Left ventricle myocardium inferior (tissue), 1 donor: ENCODE measurements around the gene ALG9. TPM values are rescaled to one million over a fixed set of nuclear protein-coding genes. Genes with fewer than 3 reads are reported as not detected.
A peak's percentile ranks its signal among the peaks of the same experiment; 100 is the strongest.

Experiments used
- DNase-seq: peaks from one replicate; pipeline ENCODE4 v3.0.0-alpha.2; 2020
- H3K27ac ChIP-seq: fragments of 200-600 bp; replicated peaks from 2 replicates; pipeline ENCODE4 v1.8.0; 2021
- H3K27me3 ChIP-seq: fragments of 200-600 bp; 2 replicates; pipeline ENCODE4 v1.8.0; 2021; ENCODE audit warnings: low read depth
- H3K36me3 ChIP-seq: fragments of 200-600 bp; 2 replicates; pipeline ENCODE4 v1.8.0; 2021
- H3K4me1 ChIP-seq: fragments of 200-600 bp; 2 replicates; pipeline ENCODE4 v1.8.0; 2021
- H3K4me3 ChIP-seq: fragments of 200-600 bp; 2 replicates; pipeline ENCODE4 v1.8.0; 2021; ENCODE audit warnings: mild to moderate bottlenecking, moderate library complexity
- H3K9me3 ChIP-seq: fragments of 200-600 bp; replicated peaks from 2 replicates; pipeline ENCODE4 v1.8.0; 2021
- intact Hi-C: fragments of 100-400 bp; cut with micrococcal nuclease; formaldehyde crosslinking; loops from one replicate; pipeline ENCODE4 v1.11.0; 2022
- total RNA-seq: library from RNA; stranded (reverse); fragmentation: NEBNext Ultra II Directional; extraction: Animal tissue kit (Norgen Biotek cat#: 25700); gene quantifications from one replicate; pipeline ENCODE4 v1.2.1, GENCODE V29; 2021
- TF ChIP-seq, protein P1 (sequence below): fragments of 200-600 bp; IDR thresholded peaks from 2 replicates; pipeline ENCODE4 v1.8.0; 2021; ENCODE audit warnings: antibody characterized with exemption, mild to moderate bottlenecking, borderline replicate concordance
- donor health status: DM: no; HTN: yes; CAD: no; lungs with severe emphysema.

The ALG9 gene
- total RNA-seq, 1 donor from 2014 or later: 14.4 TPM

DNA sequence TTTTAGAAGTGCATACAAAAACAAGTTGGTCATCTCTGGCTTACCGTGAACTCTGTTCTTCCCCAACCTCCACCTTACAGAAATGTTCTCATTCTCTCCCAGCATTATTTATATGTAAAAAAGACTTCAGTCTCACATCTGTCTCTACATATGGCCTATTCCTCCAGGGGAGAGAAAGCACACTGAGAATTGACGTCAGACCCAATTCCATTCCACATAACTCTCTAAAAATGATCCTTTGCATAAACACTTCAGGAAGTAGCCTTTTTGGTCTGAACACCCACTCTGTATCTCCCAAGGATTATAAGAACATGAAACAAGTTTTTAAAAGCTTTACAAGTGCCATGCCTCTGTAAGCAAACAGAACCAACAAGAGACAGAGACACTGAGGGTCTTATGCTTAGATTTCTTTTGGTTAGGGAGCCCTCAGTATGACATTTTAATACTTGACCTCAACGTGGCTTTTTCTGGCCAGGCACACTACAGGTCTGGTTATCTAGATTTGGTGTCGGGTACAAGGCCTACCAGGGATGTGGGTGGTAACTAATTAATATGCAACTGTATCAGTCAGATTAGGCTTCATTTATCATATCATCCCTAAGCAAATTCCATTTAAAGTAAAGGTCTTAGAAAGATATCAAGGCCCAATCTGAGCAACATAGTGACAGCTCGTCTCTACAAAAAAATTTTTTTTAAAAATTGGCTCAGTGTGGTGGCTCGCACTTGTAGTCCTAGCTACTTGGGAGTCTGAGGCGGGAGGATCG, 56.6 kb downstream of the ALG9 start:
- TF ChIP-seq, protein P1, sequence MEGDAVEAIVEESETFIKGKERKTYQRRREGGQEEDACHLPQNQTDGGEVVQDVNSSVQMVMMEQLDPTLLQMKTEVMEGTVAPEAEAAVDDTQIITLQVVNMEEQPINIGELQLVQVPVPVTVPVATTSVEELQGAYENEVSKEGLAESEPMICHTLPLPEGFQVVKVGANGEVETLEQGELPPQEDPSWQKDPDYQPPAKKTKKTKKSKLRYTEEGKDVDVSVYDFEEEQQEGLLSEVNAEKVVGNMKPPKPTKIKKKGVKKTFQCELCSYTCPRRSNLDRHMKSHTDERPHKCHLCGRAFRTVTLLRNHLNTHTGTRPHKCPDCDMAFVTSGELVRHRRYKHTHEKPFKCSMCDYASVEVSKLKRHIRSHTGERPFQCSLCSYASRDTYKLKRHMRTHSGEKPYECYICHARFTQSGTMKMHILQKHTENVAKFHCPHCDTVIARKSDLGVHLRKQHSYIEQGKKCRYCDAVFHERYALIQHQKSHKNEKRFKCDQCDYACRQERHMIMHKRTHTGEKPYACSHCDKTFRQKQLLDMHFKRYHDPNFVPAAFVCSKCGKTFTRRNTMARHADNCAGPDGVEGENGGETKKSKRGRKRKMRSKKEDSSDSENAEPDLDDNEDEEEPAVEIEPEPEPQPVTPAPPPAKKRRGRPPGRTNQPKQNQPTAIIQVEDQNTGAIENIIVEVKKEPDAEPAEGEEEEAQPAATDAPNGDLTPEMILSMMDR: no peak
- Histone ChIP-seq H3K27ac (peak overlapping the region; percentile 29), H3K27me3 (no peaks in the 10 kb centered on the region), H3K4me3 (no peak overlapping the region), H3K9me3 (no peaks in the 10 kb centered on the region), H3K36me3 (no peaks in the 10 kb centered on the region), H3K4me1 (peaks cover 32% of the 10 kb centered on the region)
- no peak for DNase-seq
- intact Hi-C loops: no loop called here

DNA sequence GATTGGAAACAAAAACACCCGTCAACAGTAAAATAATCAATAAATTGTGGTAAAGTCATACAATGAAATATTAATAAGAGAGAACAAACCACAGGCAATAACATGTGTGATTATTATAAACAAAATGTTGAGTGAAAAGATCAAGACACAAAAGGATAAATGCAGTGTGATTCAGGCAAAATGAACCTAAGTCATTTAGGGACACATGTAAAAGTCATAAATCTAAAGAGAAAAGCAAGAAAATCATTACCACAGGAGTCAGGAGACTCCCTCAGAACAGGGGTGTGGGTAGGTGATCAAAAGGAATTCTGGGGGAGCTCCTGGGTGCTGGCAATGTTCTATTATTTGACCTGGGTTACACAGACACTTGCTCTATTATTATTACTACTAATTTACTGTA, 57.3 kb downstream of the ALG9 start:
- TF ChIP-seq, protein P1: no peak
- H3K9me3 ChIP-seq: no peaks in the 10 kb centered on the region
- H3K4me1 ChIP-seq: peaks cover 26% of the 10 kb centered on the region
- H3K36me3 ChIP-seq: no peaks in the 10 kb centered on the region
- H3K4me3 ChIP-seq: no peak overlapping the region
- intact Hi-C loops: no loop called here
- no peaks in the 10 kb centered on the region for H3K27me3 ChIP-seq
- H3K27ac ChIP-seq: peak overlapping the region; percentile 29
- DNase-seq: no peak

DNA sequence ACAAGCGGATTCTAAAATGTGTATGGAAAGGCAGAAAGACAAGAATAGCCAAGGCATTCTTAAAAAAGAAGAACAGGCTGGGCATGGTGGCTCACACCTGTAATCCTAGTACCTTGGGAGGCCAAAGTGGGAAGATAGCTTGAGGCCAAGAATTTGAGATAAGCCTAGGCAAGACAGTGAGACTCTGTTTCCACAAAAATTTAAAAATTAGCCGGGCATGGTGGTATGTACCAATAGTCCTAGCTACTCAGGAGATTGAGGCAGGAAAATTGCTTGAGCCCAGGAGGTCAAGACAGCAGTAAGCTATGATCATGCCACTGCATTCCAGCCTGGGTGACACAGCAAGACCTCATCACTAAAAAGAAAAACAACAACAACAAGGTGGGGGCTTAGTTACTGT, 59.2 kb downstream of the ALG9 start:
- H3K27me3 ChIP-seq: no peaks in the 10 kb centered on the region
- TF ChIP-seq, protein P1: no peak
- no peaks in the 10 kb centered on the region for H3K9me3 ChIP-seq
- no peak overlapping the region for H3K4me3 ChIP-seq
- peaks cover 14% of the 10 kb centered on the region for H3K36me3 ChIP-seq
- H3K27ac ChIP-seq: no peak overlapping the region
- DNase-seq: no peak
- intact Hi-C loops: no loop called here
- H3K4me1 ChIP-seq: peaks cover 32% of the 10 kb centered on the region

DNA sequence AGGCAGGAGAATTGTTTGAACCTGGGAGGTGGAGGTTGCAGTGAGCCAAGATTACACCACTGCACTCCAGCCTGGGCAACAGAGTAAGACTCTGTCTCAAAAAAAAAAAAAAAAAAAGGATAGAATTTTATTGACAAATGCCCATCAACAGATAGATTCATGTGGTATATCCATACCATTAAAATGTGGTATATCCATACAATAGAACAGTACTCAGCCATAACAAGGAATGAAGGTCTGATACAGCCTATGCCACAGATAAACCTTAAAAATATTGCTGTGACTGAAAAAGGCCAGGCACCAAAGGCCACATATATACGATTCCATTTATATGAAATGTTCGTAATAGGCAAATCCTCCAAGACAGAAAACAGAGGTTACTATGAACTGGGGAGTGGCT, 59.9 kb downstream of the ALG9 start:
- no peak for DNase-seq
- peaks cover 14% of the 10 kb centered on the region for H3K36me3 ChIP-seq

DNA sequence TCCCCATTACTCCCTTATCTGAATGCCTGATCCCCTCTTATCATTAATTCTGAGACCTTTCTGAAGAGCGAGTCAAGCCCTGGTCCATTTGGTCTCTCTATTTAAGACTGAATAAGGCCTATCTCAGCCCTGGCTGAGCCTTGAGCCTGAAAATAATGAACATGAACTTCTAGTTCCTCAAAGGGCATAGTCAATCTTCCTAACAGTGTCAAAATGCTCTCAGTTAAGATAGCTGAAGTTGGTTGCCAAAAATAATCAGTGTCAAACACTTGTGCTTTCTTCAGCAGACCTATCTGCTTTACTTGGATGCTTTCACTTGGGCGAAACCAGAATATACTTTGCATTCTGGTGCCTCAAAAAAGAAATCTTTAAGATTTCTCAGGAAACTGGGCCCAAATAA, 62.5 kb downstream of the ALG9 start:
- TF ChIP-seq, protein P1: no peak
- Histone ChIP-seq H3K4me3 (no peak overlapping the region), H3K36me3 (peaks cover 28% of the 10 kb centered on the region), H3K27me3 (no peaks in the 10 kb centered on the region), H3K9me3 (no peaks in the 10 kb centered on the region), H3K27ac (peak overlapping the region; percentile 80), H3K4me1 (peaks cover 24% of the 10 kb centered on the region)
- no peak for DNase-seq
- intact Hi-C loops: no loop called here

More for the DNA sequence above, 59.9 kb downstream of the ALG9 start:
- H3K4me1 ChIP-seq: peaks cover 37% of the 10 kb centered on the region
- no peak overlapping the region for H3K27ac ChIP-seq
- H3K4me3 ChIP-seq: no peak overlapping the region
- H3K27me3 ChIP-seq: no peaks in the 10 kb centered on the region
- H3K9me3 ChIP-seq: no peaks in the 10 kb centered on the region
- intact Hi-C loops: no loop called here
- TF ChIP-seq, protein P1: no peak
